G401 (cell line): Measurements from ENCODE around the gene TEX261. TPM values are rescaled to one million over a fixed set of nuclear protein-coding genes. Genes with fewer than 3 reads are reported as not detected.

Experiments used
- DNase-seq: peaks from one replicate; pipeline ENCODE4 v3.0.0-alpha.2; 2015; ENCODE audit warnings: low spot score
- in situ Hi-C: cut with HindIII; loops from 2 replicates; pipeline ENCODE4 v1.10.0; 2016; ENCODE audit warnings: low sequenced_read_pairs, mixed read lengths
- total RNA-seq: library from RNA; depleted of rRNA; stranded (reverse); fragments of >200 nt; shearing (Covaris generic); gene quantifications from 2 replicates; pipeline ENCODE4 v1.2.3, GENCODE V29; 2014; rRNA removed

TEX261 gene
- total RNA-seq, 1 experiment from 2014 or later: 33.4 TPM

GRCh38 chr2:70941186-70941585 lies 53.5 kb downstream of the TEX261 start:
- in situ Hi-C loops: no loop called here

GRCh38 chr2:70939839-70940580 lies 54.7 kb downstream of the TEX261 start:
- in situ Hi-C loops: no loop called here
- DNase-seq: no peak

More at GRCh38 chr2:70941186-70941585, 53.5 kb downstream of the TEX261 start:
- no peak for DNase-seq

GRCh38 chr2:70939001-70939838 lies 55.5 kb downstream of the TEX261 start:
- in situ Hi-C loops: no loop called here
- DNase-seq: no peak

GRCh38 chr2:70938586-70938950 lies 56.1 kb downstream of the TEX261 start:
- no peak for DNase-seq
- in situ Hi-C loops: no loop called here

GRCh38 chr2:70937866-70938585 lies 56.6 kb downstream of the TEX261 start:
- no peak for DNase-seq
- in situ Hi-C loops: no loop called here

- in situ Hi-C loops: no loop called here
- no peak for DNase-seq
Observed at GRCh38 chr2:70936979-70937811, 57.5 kb downstream of the TEX261 start.

- no peak for DNase-seq
- in situ Hi-C loops: no loop called here
Observed at GRCh38 chr2:70936165-70936978, 58.3 kb downstream of the TEX261 start.

Other genes starting within 250 kb of the TEX261 start
- gene ADD2, start 226.7 kb downstream of the TEX261 start, total RNA-seq: 0.61 TPM in 1 of 2 replicates, not detected in the other
- not detected in 2 replicates for gene FIGLA, start 204.2 kb downstream of the TEX261 start, total RNA-seq
- 0.17 and 0.18 TPM in 2 replicates for gene CLEC4F, start 174.3 kb downstream of the TEX261 start, total RNA-seq
- 0.10 and 0.37 TPM in 2 replicates for gene CD207, start 159.1 kb downstream of the TEX261 start, total RNA-seq
- gene VAX2, start 94.3 kb downstream of the TEX261 start, total RNA-seq: 6.1 and 8.1 TPM in 2 replicates
- 1.1 TPM in 1 of 2 replicates, not detected in the other for gene ATP6V1B1, start 59.0 kb downstream of the TEX261 start, total RNA-seq
- 0.54 TPM in 1 of 2 replicates, not detected in the other for gene ANKRD53, start 16.2 kb downstream of the TEX261 start, total RNA-seq
- gene NAGK, start 73.8 kb upstream of the TEX261 start, total RNA-seq: 35.0 and 43.6 TPM in 2 replicates
- gene MCEE, start 135.4 kb upstream of the TEX261 start, total RNA-seq: 4.3 and 17.9 TPM in 2 replicates
- 13.2 and 17.5 TPM in 2 replicates for gene MPHOSPH10, start 135.8 kb upstream of the TEX261 start, total RNA-seq
- 1.1 and 2.4 TPM in 2 replicates for gene PAIP2B, start 232.2 kb upstream of the TEX261 start, total RNA-seq